ENCODE measurements around the gene THSD7B.

The THSD7B gene

DNA sequence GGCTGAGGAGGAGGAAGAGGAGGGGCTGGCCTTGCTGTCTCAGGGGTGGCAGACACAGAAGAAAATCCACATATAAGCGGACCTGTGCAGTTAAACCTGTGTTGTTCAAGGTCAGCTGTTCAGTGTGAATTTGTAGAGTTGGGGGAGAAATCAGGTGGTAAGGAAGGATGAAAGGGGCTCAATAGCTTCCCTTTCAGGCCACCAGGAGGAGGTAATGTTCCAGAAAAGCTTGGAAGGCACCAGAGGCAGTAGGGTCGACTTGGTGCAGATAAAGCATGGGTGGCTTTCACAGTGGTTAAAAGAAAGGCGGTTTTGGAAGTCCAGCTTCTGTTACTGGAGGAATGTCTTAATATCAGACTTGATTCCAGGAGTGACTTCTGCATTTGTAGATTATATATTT, 167.4 kb downstream of the THSD7B start:
- H3K4me3 ChIP-seq (ENCODE audit: low read depth, low read length, poor library complexity, severe bottlenecking) = no peak overlapping the region
- H4K20me1 ChIP-seq (ENCODE audit: insufficient read depth, low read length) = no peaks in the 10 kb centered on the region
- H3K4me1 ChIP-seq (ENCODE audit: insufficient read depth, low read length, severe bottlenecking) = no peaks in the 10 kb centered on the region
- no peak overlapping the region for H3K9ac ChIP-seq (ENCODE audit: low read length)
- no peaks in the 10 kb centered on the region for H3K27me3 ChIP-seq (ENCODE audit: insufficient read depth, low read length)
- TF ChIP-seq, protein P1, sequence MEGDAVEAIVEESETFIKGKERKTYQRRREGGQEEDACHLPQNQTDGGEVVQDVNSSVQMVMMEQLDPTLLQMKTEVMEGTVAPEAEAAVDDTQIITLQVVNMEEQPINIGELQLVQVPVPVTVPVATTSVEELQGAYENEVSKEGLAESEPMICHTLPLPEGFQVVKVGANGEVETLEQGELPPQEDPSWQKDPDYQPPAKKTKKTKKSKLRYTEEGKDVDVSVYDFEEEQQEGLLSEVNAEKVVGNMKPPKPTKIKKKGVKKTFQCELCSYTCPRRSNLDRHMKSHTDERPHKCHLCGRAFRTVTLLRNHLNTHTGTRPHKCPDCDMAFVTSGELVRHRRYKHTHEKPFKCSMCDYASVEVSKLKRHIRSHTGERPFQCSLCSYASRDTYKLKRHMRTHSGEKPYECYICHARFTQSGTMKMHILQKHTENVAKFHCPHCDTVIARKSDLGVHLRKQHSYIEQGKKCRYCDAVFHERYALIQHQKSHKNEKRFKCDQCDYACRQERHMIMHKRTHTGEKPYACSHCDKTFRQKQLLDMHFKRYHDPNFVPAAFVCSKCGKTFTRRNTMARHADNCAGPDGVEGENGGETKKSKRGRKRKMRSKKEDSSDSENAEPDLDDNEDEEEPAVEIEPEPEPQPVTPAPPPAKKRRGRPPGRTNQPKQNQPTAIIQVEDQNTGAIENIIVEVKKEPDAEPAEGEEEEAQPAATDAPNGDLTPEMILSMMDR (IDR thresholded peaks at IDR 0.05; ENCODE audit: low read length) = peak; percentile 52; the same call in 1 of the 2 replicates
- TF ChIP-seq EZH2 (IDR thresholded peaks at IDR 0.05; ENCODE audit: borderline replicate concordance, low read length) = no peak
- H3K27ac ChIP-seq (ENCODE audit: low read depth, low read length, poor library complexity, severe bottlenecking) = no peak overlapping the region
- no peaks in the 10 kb centered on the region for H3K36me3 ChIP-seq (ENCODE audit: insufficient read depth, low read length)
- H3K79me2 ChIP-seq (ENCODE audit: insufficient read depth, low read length) = no peaks in the 10 kb centered on the region
- H3K9me3 ChIP-seq (ENCODE audit: low read length) = no peaks in the 10 kb centered on the region
- H3K4me2 ChIP-seq (ENCODE audit: low read length) = no peak overlapping the region
- no peaks in the 10 kb centered on the region for H3F3A ChIP-seq (ENCODE audit: insufficient read depth, low read length)
- no peaks in the 10 kb centered on the region for H3K9me2 ChIP-seq (ENCODE audit: low read depth, low read length)
- no peak overlapping the region for H2AFZ ChIP-seq (ENCODE audit: low read length)

DNA sequence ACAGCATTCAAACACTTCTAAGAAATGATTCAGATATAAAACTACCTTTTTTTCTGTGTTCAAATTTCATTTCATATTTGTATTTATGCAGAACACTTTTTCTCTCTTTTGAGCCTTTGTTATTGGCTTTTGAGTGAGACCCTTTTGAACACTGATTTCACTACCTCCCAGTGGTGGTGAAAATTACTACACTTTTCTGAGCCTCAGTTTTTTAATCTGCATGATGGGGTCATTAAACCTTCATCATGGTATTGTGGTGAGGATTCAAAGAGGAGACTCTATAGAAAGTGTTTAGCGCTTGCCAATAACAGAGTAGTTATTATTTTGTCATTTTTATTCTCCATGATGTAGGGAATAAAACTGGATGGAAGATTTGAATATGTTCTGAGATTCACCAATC, 169.8 kb downstream of the THSD7B start:
- Histone ChIP-seq H3K27ac (ENCODE audit: low read depth, low read length, poor library complexity, severe bottlenecking) (no peak overlapping the region), H3K27me3 (ENCODE audit: insufficient read depth, low read length) (no peaks in the 10 kb centered on the region), H2AFZ (ENCODE audit: low read length) (no peak overlapping the region), H3K9me2 (ENCODE audit: low read depth, low read length) (no peaks in the 10 kb centered on the region), H3K36me3 (ENCODE audit: insufficient read depth, low read length) (no peaks in the 10 kb centered on the region), H3K9ac (ENCODE audit: low read length) (no peak overlapping the region), H3F3A (ENCODE audit: insufficient read depth, low read length) (no peaks in the 10 kb centered on the region), H4K20me1 (ENCODE audit: insufficient read depth, low read length) (no peaks in the 10 kb centered on the region), H3K4me1 (ENCODE audit: insufficient read depth, low read length, severe bottlenecking) (no peaks in the 10 kb centered on the region), H3K9me3 (ENCODE audit: low read length) (no peaks in the 10 kb centered on the region), H3K4me3 (ENCODE audit: low read depth, low read length, poor library complexity, severe bottlenecking) (no peak overlapping the region), H3K4me2 (ENCODE audit: low read length) (no peak overlapping the region), H3K79me2 (ENCODE audit: insufficient read depth, low read length) (no peaks in the 10 kb centered on the region)
- TF ChIP-seq, protein P1 (IDR thresholded peaks at IDR 0.05; ENCODE audit: low read length) = peak; percentile 22; the same call in 1 of the 2 replicates
- TF ChIP-seq EZH2 (IDR thresholded peaks at IDR 0.05; ENCODE audit: borderline replicate concordance, low read length) = no peak

DNA sequence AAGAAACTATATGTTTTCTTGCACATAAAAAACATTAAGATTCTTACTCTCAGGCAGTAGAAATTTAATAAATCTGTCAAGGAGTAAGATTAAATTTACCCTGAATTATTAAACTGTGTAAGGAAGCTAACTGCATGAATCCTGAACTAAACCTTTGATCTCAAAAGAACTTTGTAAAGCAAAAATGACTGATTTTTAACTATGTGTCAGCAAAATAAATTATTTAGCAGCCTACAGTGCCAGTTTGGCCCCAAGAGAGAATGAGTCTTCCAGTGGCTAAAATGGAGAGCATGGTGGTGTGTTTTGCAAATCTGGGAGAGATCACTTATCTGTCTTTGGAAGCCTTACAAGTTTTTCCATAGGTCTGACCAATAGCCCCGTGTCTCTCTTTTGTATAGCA, 190.7 kb downstream of the THSD7B start:
- Histone ChIP-seq H3K36me3 (ENCODE audit: insufficient read depth, low read length) (no peaks in the 10 kb centered on the region), H3K27ac (ENCODE audit: low read depth, low read length, poor library complexity, severe bottlenecking) (no peak overlapping the region), H3K9me2 (ENCODE audit: low read depth, low read length) (no peaks in the 10 kb centered on the region), H2AFZ (ENCODE audit: low read length) (no peak overlapping the region), H3K4me2 (ENCODE audit: low read length) (no peak overlapping the region), H3K9ac (ENCODE audit: low read length) (no peak overlapping the region), H3K4me3 (ENCODE audit: low read depth, low read length, poor library complexity, severe bottlenecking) (no peak overlapping the region), H3K27me3 (ENCODE audit: insufficient read depth, low read length) (no peaks in the 10 kb centered on the region), H3K4me1 (ENCODE audit: insufficient read depth, low read length, severe bottlenecking) (no peaks in the 10 kb centered on the region), H3K79me2 (ENCODE audit: insufficient read depth, low read length) (no peaks in the 10 kb centered on the region), H3K9me3 (ENCODE audit: low read length) (no peaks in the 10 kb centered on the region), H4K20me1 (ENCODE audit: insufficient read depth, low read length) (no peaks in the 10 kb centered on the region), H3F3A (ENCODE audit: insufficient read depth, low read length) (no peaks in the 10 kb centered on the region)
- TF ChIP-seq, protein P1 (IDR thresholded peaks at IDR 0.05; ENCODE audit: low read length) = no peak
- TF ChIP-seq EZH2 (IDR thresholded peaks at IDR 0.05; ENCODE audit: borderline replicate concordance, low read length) = no peak
